Colonic mucosa (tissue), 4 donors: ENCODE data around the gene RAF1. TPM values are rescaled to one million over a fixed set of nuclear protein-coding genes. Genes with fewer than 3 reads are reported as not detected.

Source experiments
- DNase-seq: peaks from one replicate; pipeline ENCODE4 v3.0.0-alpha.2; 2020
- H3K27ac ChIP-seq: fragments of 200-600 bp; one replicate; pipeline ENCODE4 v1.8.0; 2021
- H3K27me3 ChIP-seq: fragments of 200-600 bp; one replicate; pipeline ENCODE4 v1.8.0; 2021
- H3K36me3 ChIP-seq: fragments of 200-600 bp; one replicate; pipeline ENCODE4 v1.8.0; 2021
- H3K4me1 ChIP-seq: fragments of 200-600 bp; one replicate; pipeline ENCODE4 v1.8.0; 2021; ENCODE audit warnings: mild to moderate bottlenecking
- H3K4me3 ChIP-seq: fragments of 200-600 bp; one replicate; pipeline ENCODE4 v1.8.0; 2021
- H3K9ac ChIP-seq, 2 donors: one replicate each; pipeline ENCODE4 v1.7.0; 2013; ENCODE audit warnings: control low read depth in 2 of 2, low read depth in 2 of 2, low read length in 2 of 2
- H3K9me3 ChIP-seq: fragments of 200-600 bp; one replicate; pipeline ENCODE4 v1.8.0; 2021
- intact Hi-C: fragments of 100-400 bp; cut with DNase I; formaldehyde crosslinking; loops from one replicate; pipeline ENCODE4 v1.14.1; 2022
- total RNA-seq, 2 donors: library from RNA; stranded (reverse); fragmentation: NEBNext Ultra II Directional in 1 of 2; extraction: Animal tissue kit (Norgen Biotek cat#: 25700) in 1 of 2; gene quantifications; one replicate each; pipeline ENCODE4 v1.2.1, GENCODE V29; 2021
- TF ChIP-seq, protein P1 (sequence below): fragments of 200-600 bp; IDR thresholded peaks from one replicate; pipeline ENCODE4 v1.8.0; 2022; ENCODE audit warnings: antibody characterized with exemption, mild to moderate bottlenecking
- donor health status: healthy.
- donor health status: DM: no; HTN: no; CAD: no.
- donor health status: DM: no; HTN: no; CAD: no.

Gene RAF1
- total RNA-seq, 2 donors from 2014 or later: 66.1 to 79.5 TPM

DNA sequence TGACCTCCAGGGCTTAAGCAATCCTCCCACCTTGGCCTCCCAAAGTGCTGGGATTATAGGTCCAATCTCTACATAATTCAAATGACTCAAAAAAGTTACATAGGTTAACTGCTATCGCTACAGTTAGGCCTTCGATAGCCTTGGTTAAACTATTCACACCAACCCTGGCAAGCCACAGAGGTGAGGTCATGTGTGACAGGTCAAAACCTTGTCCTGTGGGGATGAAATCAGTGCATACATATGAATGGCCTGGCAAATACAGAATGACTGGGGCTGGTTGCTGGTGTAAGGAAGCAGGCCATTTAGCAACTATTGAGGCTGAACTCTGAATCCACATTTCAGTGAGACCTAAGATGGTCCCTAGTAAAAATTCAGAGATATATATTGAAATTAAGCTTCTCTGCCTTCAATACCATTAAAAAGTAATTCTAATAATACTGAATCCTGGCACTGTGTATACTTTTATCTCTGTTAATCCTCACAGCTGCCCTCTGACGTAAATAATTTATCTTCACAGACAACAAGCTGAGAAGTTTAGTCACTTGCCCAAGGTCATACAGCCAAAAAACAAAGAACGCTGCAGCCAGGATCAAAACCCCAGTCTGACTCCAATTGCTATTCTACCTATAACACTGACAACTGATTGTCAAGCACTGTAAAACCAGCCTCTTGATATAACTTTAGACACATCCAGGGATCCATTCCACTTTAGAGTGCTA lies 71.8 kb downstream of the RAF1 start:
- Histone ChIP-seq H3K27ac (no peak overlapping the region), H3K9me3 (no peaks in the 10 kb centered on the region), H3K27me3 (no peaks in the 10 kb centered on the region), H3K4me1 (no peaks in the 10 kb centered on the region), H3K4me3 (no peak overlapping the region), H3K9ac (no peak overlapping the region), H3K36me3 (no peaks in the 10 kb centered on the region)
- TF ChIP-seq, protein P1, sequence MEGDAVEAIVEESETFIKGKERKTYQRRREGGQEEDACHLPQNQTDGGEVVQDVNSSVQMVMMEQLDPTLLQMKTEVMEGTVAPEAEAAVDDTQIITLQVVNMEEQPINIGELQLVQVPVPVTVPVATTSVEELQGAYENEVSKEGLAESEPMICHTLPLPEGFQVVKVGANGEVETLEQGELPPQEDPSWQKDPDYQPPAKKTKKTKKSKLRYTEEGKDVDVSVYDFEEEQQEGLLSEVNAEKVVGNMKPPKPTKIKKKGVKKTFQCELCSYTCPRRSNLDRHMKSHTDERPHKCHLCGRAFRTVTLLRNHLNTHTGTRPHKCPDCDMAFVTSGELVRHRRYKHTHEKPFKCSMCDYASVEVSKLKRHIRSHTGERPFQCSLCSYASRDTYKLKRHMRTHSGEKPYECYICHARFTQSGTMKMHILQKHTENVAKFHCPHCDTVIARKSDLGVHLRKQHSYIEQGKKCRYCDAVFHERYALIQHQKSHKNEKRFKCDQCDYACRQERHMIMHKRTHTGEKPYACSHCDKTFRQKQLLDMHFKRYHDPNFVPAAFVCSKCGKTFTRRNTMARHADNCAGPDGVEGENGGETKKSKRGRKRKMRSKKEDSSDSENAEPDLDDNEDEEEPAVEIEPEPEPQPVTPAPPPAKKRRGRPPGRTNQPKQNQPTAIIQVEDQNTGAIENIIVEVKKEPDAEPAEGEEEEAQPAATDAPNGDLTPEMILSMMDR: no peak
- intact Hi-C loops: no loop called here
- no peak for DNase-seq

DNA sequence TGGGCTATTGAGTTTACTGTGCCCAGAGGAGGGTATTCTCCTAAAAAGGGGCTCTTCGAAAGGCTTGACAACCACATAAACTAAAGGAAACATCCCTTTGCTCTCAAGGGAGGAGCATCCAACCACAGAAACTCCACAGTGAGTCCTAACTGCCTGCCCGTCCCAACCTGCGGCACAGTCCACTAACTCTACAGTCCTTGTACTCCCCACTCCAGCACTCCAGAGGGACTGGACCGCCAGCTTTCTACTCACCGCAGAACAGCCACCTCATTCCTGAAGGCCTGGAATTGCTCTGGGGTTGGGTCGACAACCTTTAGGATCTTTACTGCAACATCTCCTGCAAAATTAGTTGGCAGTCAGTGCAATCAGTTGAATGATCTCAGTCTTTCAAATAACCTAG lies 72.5 kb downstream of the RAF1 start:
- Histone ChIP-seq H3K9ac (no peak overlapping the region), H3K36me3 (no peaks in the 10 kb centered on the region), H3K9me3 (no peaks in the 10 kb centered on the region), H3K4me1 (no peaks in the 10 kb centered on the region), H3K4me3 (no peak overlapping the region), H3K27me3 (no peaks in the 10 kb centered on the region), H3K27ac (no peak overlapping the region)
- TF ChIP-seq, protein P1: no peak
- intact Hi-C loops: no loop called here
- no peak for DNase-seq

DNA sequence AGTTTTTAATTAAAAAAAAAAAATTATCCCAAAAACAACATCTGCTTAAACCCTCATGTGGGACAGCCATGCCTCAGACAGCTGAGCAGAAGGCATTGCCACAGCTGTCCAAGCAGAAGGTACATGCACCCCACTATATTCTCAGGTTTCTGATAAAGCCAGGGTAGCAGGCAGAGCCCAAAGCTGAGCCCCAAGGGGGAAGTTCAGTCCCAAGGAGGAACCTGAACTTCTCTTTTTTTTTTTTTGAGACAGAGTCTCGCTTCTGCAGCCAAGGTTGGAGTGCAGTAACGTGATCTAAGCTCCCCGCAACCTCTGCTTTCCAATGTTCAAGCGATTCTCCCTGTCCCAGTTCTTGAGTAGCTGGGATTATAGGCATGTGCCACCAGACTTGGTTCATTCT lies 73.8 kb downstream of the RAF1 start:
- Histone ChIP-seq H3K4me3 (no peak overlapping the region), H3K27ac (no peak overlapping the region), H3K36me3 (peaks cover 7% of the 10 kb centered on the region), H3K9ac (no peak overlapping the region), H3K9me3 (no peaks in the 10 kb centered on the region), H3K27me3 (no peaks in the 10 kb centered on the region), H3K4me1 (no peaks in the 10 kb centered on the region)
- intact Hi-C loops: no loop called here
- TF ChIP-seq, protein P1: no peak
- no peak for DNase-seq

DNA sequence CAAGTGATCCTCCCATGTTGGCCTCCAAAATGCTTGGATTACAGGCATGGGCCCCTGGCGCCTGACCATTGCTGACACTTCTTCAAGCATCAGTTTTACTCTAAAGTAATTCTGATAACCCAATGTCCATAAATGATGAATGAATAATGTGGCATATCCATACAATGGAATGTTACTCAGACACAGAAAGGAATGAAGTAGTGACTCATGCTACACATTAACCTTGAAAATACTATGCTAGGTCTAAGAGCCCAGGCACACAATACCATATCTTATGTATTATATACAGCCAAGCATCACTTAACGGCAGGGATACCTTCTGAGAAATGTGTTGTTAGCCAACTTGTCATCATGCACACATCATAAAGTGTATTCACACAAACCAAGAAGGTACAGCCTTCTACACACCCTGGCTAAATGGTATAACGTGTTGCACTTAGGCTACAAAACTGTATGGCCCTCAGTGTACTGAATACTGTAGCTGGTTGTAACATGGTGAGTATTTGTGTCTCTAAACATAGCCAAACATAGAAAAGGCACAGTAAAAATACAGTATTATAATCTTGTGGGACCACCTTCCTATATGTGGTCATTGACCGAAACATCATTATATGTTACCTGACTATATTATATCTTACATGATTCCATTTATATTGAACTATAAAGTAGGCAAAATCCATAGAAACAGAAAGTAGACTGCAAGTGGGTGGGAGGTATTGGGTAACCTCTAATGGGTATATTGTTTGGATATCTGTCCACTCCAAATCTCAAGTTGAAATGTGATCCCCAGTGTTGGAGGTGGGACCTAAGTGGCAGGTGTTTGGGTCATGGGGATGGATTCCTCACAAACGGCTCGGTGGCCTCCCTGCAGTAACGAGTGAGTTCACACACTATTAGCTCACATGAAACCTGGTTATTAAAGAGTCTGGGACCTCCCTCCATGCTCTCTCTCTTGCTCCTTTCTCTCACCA lies 75.6 kb downstream of the RAF1 start:
- intact Hi-C loops: no loop called here
- H3K4me1 ChIP-seq: no peaks in the 10 kb centered on the region
- no peak for DNase-seq
- no peaks in the 10 kb centered on the region for H3K27me3 ChIP-seq
- no peaks in the 10 kb centered on the region for H3K9me3 ChIP-seq
- peaks cover 18% of the 10 kb centered on the region for H3K36me3 ChIP-seq
- TF ChIP-seq, protein P1: no peak
- no peak overlapping the region for H3K4me3 ChIP-seq
- H3K9ac ChIP-seq: no peak overlapping the region
- H3K27ac ChIP-seq: no peak overlapping the region

DNA sequence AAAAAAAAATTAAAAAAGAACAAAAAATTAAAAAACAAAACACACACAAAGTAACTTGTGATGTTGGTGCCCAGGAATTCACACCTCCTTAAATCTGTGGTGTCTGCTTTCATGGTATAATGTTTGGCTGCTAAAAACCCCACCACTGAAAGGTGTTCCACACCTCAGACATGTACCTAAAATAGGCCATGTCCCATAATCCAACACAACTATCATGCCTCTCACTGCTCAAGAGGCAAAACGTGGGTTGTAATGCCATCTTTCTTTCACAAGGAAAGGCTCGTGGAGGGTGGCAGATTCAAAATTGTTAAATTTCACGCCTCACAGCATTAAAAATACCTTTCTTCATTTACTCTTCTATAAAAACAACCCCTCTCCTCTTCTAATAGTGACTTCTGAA lies 77.5 kb downstream of the RAF1 start:
- H3K4me3 ChIP-seq: no peak overlapping the region
- H3K4me1 ChIP-seq: no peaks in the 10 kb centered on the region
- intact Hi-C loops: no loop called here
- H3K9me3 ChIP-seq: no peaks in the 10 kb centered on the region
- no peaks in the 10 kb centered on the region for H3K27me3 ChIP-seq
- H3K9ac ChIP-seq: no peak overlapping the region
- TF ChIP-seq, protein P1: no peak
- H3K36me3 ChIP-seq: peaks cover 18% of the 10 kb centered on the region
- H3K27ac ChIP-seq: no peak overlapping the region
- no peak for DNase-seq
